Measurements from ENCODE around the gene ELF2.
"Not testable (repeated sequence)": the region's sequence is repeated elsewhere in the genome, so short reads cannot be mapped to it uniquely, and the experiment has no call there.

Gene ELF2

DNA sequence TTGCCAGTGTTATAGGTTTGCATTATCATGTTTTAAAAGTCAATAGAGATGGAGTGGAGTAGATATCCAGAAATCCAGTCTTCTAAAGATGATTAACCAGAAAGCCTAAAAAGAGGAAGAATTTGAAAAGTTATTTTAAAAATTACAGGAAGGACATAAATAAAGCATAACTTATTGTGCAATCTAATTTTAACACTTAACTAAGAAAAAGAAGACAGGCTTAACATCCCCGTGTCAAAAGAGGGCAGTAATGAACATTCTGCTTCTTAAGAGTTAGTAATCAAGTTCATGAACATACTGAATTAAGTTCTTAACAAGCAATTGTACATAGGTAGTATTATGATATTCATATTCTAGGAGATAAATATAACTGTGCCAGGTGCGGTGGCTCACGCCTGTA lies 39.3 kb downstream of the ELF2 start:
- DNase-seq = no peak

DNA sequence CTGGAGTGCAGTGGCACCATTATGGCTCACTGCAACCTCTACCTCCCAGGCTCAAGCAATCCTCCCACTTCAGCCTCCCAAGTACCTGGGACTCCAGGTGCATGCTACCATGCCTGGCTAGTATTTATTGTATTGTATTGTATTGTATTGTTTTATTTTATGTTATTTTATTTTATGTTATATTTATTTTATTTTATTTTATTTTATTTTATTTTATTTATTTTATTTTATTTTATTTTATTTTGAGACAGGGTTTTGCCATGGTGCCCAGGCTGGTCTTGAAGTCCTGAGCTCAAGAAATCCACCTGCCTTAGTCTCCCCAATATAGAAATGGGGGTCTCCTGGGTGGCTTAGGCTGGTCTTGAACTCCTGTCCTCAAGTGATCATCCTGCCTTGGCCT lies 42.6 kb downstream of the ELF2 start:
- no peak for DNase-seq

DNA sequence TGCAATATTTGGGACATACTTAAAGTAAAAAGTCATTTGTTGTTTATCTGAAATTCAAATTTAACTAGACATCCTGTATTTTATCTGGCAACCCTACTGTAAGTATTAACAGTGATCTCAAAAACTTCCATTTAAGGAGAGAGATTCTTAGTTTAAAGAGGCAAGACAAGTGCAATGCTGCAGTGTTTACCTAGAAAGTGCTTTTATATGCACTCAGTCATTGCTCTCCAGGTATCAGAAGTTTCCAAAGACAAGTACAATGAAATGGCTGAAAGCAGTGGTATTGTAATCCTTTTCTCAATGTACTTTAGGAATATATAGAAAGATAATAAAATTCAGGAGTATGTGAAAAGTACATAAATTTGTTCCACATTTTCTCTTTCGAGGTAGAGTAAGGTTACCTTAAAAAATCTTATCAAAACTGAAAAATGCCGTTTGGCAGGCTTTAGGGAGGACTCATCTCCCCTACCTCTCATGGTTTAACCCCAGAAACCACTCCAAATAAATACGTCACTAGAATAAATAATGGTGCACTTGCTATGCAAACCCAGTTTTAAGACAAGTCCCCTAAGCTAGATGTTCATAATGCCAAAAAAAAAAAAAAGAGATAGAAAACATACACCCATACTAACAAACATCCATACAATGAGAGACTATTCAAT lies 45.7 kb downstream of the ELF2 start:
- no peak for DNase-seq

DNA sequence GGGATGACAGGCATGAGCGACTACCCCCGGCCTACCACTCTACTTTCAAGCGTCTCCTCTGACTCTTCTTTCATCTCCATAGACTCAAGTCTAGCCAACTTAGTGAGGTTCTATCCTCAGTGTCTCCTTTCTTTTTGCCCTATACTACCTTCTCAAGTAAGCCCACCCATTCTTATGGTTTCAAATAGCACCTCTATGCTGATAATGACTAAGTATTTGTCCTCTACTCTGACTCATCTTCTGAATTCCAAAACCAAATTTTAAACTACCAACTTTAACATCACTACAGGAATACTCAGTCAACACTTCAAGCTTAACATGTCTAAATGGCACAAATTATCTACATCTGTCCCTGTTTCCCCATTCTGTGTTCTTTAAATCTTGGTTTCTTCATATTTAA lies 47.8 kb downstream of the ELF2 start:
- no peak for DNase-seq

DNA sequence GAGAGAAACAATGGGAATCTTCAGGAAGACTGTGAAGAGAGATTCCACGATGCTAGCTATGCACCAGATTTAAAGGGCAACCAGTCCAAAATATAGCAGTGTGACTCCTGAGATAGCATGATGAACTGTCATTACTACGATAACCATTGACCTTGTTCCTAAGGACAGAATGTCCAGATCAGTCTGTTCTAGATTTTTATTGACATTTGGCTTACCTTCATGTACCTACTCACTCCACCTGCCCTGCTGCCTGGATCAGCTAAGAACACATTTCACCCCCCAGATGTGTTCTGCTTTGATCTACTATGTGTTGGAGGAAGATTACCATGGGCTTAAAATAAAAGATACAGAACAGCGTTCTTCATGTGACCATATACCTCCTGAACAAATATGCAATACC lies 50.1 kb downstream of the ELF2 start:
- no peak for DNase-seq

DNA sequence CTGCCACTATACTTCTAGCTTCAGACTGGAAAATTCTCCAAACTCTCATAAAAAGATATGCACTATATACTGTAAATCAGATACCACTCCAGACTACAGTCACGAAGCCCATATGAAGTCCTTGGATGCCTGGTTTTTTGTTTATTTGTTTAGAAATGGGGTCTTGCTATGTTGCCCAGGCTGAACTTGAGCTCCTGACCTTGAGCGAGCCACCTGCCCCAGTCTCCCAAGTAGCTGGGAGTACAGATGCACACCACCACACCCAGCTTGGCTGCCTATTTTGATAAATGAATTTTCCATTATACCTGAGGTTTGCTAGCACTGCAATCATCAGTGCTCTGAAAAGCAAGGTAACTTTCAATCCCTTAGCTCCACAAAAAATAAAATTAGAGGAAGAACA lies 53.1 kb downstream of the ELF2 start:
- DNase-seq = no peak

DNA sequence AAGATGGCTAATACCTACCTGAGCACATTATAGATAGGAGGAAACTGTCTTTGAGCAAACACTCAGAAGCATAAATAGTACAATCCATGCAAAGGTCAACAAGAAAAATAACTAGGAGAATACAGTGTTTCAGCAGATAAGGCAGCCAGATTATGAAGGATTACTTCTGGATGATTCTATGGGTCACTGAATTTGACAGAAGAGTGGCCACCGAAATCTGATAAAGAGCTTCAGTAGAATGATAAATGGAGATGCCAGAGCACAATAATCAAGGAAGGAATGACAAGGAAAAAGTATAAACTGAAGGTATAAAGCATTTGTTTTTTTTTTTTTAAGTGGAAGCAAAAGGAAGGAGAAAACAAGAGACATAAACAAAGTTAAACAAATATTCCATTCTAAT lies 58.7 kb downstream of the ELF2 start:
- no peak for DNase-seq

DNA sequence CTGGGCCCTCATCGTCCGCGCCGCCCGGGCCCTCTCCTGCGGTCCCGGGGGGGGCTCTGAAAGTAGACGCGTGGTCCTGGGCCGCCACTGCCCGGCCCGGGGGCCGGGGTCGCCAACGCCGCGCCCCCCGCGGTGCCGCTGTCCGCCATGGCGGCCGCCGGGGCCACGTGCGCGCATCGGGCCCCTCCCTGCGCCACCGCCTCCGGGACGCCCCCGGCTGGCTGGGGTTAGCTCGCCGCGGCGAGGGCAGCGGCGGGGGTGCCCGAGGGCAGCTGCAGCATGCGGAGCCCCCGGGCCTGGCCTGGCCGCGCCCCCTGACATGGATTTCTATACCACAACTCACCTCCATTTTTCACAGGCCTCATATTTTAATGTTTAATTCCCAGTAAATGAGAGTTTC lies 61.8 kb downstream of the ELF2 start:
- DNase-seq = no peak

DNA sequence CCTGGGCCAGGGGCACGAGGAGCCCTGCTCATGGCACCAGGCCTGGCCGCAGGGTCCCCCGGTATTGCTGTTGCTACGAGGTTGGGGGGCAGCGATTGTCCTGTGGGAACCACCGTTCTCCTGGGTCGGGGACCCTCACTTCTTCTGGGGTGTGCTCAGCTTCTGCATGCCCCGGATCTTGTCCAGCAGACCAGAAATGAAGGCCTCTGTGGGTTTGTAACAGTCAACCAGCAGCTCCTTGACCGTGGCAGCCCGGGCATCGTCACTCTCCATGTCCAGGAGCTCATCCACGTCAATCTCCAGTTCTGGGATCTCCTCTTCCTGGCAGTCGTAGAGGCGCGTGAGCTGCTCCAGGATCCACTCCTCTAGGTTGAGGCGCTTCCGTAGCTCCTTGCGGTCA lies 62.2 kb downstream of the ELF2 start:
- DNase-seq = not testable (repeated sequence)

DNA sequence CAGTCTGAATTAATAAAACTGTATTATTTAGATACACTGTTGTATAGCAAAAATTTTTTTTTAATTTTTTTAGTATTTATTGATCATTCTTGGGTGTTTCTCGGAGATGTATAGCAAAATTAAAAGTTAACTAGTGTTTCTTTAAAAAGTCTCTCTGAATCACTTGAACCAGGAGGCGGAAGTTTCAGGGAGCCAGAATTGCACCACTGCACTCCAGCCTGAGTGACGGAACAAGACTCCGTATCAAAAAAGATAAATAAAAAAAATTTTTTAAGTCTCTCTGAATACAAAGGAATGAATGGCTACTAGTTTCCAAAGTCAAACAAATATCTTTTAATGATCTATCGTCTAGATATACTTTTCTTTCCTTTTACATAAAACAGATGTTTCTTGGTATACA lies 64.4 kb downstream of the ELF2 start:
- no peak for DNase-seq

DNA sequence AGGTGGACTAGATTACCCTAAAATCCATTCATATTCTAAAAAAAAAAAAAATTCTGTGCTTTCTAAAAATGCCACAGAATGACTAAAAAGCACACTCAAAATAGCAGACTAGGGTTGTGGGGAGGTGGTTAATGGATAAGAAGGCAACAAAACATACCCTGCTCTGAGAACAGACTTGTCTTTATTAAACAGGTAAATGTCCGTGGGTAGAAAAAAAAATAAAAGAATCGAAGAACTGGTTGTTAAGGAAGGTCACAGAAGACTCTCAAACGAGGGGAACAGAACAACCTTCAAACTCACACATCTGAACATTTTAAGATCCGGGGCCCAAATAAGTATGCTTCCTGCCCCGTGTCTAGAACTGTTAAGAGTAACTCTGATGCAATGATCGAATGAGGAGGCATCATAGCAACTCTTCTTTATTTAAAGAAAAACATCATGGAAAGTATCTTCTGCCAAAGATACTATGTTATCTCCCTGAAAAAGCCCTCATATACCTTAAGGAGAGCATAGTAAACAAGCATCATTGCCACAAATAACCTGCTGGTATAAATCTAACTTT lies 68.4 kb downstream of the ELF2 start:
- no peak for DNase-seq

DNA sequence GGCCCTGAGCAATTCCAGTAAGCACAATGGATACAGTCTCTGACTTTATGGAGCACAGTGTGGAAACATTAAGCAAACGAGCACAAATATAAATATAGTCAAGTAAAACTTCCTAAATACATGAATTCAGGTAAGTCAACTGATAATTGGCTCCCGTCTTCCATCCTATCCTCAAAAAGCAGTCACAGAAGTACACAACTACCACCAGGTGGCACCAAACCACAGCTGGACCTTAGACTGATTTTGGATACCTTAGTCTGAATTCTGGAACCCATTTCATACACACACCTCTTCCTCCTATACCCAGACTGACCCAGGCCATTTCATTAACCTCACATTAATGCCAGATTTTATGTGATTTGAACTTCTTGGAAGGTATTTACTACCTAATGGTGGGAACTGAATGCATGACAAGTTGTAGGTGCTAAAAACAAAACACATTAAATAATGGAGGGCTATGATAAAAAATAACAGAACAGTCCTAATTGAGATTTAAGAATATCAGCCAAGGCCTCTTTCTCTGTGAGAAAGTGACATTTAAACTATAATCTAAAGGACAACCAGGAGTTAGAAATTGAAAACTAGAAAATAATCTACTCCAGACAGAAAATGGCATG lies 77.5 kb downstream of the ELF2 start:
- DNase-seq = peak; percentile 78

DNA sequence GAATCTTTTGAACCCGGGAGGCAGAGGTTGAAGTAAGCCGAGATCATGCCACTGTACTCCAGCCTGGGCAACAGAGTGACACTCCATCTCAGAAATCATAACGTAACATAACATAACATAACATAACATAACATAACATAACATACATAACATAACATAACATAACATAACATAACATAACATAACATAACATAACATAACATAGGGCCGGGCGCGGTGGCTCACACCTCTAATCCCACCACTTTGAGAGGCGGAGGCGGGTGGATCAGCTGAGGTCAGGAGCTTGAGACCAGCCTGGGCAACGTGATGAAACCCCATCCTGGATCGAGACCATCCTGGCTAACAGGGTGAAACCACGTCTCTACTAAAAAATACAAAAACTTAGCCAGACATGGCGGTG lies 84.7 kb downstream of the ELF2 start:
- no peak for DNase-seq

DNA sequence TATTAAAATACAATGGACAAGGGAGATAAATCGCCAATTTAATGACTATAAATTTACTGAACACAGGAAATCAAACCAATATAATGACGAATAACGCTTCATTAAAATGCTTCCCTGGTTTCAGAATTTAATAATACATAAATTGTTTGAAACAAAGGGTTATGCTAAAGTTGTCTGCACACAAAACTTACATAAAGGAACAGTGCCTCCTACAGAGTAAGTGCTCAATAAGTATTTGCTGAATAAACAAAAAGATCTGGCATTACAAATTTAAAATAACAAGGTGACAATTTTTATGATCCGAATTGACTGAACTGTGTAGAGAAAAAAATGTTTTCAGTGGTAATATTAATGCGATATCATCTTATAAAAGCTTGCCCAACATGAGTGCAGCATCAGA lies 91.9 kb downstream of the ELF2 start:
- no peak for DNase-seq

DNA sequence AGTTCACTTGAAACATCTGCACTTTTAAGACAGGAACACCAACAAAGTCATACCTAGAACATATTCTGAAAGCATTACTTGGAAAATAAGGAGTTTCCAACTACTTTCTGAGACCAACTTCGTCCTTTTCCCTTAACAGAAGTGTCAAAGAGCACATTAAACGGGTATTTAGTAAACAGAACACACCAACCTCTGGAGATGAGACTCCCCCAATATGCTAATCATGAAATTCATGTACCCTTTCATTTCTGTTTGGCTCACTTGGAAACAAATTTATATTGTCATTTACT lies 92.3 kb downstream of the ELF2 start:
- DNase-seq = no peak

DNA sequence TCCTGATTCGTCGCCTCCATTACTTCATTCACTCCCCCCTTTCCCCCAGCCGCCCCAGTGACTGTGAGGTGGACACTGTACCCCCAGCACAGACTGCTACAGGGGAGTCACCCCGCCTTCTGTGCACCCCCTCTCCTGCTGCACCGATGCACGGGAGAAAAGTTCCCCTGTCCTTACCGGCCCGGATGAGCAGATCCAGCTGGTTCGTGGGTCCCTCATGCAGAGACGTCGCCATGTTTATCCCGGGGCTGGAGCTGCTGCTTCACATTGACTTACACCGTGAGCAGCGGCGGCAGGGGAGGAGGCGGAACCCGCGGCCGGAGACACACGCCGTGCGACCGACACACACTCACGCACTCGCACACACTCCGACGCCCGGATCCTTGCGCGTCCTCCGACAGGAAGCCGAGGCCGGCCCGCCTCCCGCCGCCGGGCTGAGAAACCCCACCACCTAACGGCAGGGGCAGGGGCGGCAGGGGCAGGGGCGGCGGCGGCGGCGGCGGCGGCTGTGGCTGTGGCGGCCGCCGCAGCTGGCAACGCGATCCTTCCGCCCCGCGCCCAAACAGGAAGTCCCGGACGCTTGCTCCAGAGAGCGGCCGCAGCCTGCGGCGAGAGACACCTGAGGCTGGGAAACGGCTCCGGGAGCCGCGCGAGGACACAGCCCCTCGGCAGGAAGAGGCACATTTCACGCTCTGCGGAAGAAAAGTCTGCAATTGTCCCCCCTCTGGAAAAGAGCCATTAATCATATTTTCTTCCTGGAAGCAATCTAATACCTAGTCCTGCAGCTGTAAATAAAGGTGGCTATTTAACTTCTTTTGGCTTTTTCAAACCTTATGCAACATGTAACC lies 92.8 kb downstream of the ELF2 start:
- DNase-seq = peak; percentile 92

DNA sequence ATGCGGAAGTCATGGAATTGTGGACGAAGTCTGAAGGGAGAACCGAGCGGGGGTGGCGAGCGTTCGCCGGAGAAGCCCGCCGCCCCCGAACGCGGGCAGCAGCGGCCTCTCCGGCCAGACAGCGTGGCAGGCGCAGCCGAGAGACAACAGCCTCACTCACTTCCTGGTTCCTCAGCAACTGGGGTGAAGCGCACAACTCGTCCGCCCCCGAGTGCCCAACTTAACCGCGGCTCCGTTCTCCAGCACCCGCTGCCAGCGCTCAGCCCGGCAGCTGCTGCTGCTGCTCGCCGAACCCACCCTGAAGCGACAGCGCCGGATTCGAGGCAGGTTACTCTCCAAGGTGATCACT lies 93.4 kb downstream of the ELF2 start:
- peak; percentile 77 for DNase-seq

DNA sequence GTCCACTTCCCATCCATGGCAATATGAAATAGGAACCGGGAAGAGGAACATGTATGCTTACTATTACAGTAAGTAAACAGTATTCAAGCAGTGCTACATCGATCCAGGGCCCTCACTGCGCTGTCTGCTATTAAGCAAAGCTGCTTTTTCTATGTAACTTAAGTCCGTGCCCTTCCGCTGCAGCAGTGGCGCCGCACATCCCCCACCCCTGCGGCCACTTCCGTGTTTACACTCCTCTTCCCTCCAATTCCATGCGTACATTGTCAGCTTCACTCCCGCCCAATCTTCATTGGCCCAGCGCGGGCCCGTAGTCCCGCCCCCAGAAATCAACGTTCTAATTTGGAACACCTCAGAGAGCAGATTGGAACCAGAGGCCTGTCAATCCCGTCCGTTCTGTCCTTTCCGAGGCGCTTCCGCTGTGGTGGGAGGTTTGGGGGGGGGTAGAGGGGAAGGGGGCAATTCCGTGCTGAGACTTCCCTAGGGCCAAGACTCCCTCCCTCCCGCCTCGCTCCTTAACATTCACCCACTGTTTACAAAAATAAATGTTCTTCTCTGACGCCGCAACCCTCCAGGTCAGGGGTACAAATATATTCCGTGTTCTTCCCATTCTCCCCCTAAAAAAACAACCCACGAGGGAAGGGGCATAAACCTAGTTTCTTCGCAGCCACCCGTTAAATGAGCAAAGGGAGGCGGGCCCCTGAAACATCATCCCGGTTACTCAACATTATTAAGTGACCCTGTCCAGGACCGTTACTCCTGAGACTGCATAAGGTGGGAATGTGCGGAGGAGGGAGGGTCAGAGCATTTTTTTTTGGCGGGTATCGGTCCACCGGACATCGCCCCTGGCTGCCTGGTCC lies 94.0 kb downstream of the ELF2 start:
- DNase-seq = peak; percentile 94

DNA sequence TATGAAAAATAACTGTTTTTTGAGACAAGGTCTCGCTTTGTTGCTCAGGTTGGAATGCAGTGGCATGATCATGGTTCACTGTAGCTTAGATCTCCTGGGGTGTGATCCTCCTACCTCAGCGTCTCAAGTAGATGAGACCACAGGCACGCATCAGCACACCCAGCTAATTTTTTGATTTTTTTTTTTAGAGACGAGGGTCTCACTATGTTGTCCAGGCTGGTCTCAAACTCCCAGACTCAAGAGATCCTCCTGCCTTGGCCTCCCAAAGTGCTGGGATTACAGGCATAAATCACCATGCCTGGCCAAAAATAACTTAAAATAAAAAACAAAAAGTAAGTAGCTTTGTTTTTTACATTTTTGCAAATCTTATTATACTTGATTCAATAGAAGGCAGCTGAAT lies 98.1 kb downstream of the ELF2 start:
- no peak for DNase-seq

DNA sequence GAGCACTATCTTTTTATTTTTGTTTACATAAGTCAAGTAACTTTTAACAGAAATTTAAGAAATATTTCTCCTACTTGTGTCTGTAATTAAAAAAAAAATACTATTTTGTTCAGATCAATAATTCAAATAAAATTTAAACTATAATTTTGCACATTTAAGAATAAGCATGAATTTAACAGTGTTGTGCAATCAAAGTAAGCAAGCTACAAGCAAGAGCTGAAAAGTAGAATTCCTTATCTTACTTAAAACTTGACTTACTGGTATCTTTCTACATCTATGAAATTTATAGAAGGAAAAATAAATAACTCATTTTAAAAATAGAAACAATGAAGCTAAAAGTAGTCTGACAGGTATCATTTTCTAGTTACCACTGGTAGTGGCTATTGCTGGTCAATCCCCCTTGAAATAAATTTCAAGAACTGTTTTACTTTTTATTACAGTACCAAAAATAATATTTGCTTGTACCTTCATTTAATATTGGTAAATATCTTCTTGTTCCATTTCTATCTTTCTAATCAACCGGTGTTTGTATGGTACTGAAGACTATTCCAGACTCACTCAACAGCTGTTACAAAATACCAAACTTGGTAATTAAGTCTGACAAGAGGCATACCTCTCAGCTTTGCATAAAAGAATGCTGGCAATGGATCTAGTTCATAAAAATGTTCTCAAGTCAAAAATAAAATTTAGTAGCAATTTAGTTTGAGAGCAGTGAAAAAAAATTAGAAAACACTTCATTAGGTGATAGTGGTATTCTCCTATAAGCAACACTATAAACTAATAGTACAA lies 99.3 kb downstream of the ELF2 start:
- no peak for DNase-seq

DNA sequence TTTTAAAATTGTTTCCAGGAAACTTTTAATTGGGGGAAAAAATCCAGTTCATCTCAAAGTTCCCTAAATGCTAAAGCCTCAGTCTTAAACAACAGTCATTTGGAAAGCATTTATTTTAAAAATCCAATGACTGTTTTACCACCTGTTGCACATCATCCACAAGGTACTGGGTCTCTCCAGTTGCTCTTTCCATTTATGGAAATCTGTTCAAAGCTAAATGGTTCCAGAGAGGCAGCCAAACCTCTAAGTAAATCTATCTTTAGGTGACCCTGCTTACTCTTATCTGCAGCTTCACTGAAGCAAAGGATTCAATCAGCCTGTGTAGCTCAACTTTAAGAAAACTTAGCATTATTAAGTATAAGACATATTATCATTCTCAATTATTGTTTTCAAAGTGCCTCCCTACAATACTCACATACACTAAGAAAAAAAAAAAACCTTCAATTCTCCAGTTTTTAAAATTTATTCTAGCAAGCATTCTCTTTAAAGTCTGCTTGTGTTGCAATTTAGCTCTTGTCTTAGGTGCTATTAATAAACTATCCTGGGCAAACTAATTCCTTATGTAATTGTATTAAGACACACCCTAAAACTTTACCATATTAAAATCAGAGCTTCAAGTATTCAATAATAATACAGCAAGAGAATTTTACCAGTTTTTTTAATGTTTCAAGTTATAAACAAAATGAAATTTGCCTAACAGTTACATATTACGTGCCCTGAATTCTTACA lies 100.8 kb downstream of the ELF2 start:
- no peak for DNase-seq

DNA sequence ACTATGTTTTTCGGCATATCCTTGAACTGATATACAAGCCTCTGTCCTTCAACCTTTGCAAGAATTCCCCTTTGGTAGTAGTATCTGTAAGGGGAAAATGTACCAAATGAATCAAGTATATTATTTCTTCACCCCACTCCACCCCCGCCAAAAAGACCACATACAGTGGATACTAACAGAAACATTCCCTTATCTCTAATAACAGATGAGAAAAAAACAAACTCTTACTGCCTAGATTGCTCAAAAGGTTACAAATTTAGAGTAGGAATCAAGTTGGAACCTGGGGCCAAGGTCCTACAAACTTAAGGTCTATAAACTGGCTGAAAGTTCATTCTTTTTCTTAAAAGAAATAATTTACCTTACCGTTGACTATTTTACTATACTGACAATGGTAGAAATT lies 116.4 kb downstream of the ELF2 start:
- DNase-seq = no peak
